Measurements from ENCODE around the gene ANKRD55.

- TF ChIP-seq CTCF (IDR thresholded peaks at IDR 0.05 in 8 of 11, conservative IDR thresholded peaks at IDR 0.05 in 3 of 11) (no peak), POLR2A (IDR thresholded peaks at IDR 0.05) (no peak), POLR2AphosphoS5 (IDR thresholded peaks at IDR 0.05) (no peak)
Measured at GRCh38 chr5:56110646-56111403, 122.3 kb downstream of the ANKRD55 start.
